ENCODE results near the gene SCN1B. TPM values are rescaled to one million over a fixed set of nuclear protein-coding genes. Genes with fewer than 3 reads are reported as not detected.

SCN1B gene
- total RNA-seq, 4 donors from 2014 or later = 0.26 to 5.9 (median 1.2) TPM; not detected in 1

GRCh38 chr19:35054626-35055025 is 24.4 kb downstream of the SCN1B start:
- no peak overlapping the region for H3K4me3 ChIP-seq
- 64 to 76% methylated on average over 2 to 6 of the region's 9 CpGs for WGBS, 2 donors
- DNase-seq = no peak
- no peaks in the 10 kb centered on the region for H3K4me1 ChIP-seq
- no peak for TF ChIP-seq POLR2A (IDR thresholded peaks at IDR 0.05)
- no peak for TF ChIP-seq CTCF (IDR thresholded peaks at IDR 0.05)
- no peaks in the 10 kb centered on the region for H3K9me3 ChIP-seq
- H3K27me3 ChIP-seq = peaks cover 0 to 24% (median 0%) of the 10 kb centered on the region in 4 donors
- intact Hi-C loops (cut with DNase I) = no loop called here
- H3K27ac ChIP-seq = no peak overlapping the region
- no peaks in the 10 kb centered on the region for H3K36me3 ChIP-seq

- no peaks in the 10 kb centered on the region for H3K9me3 ChIP-seq
- H3K4me1 ChIP-seq = no peaks in the 10 kb centered on the region
- no peak overlapping the region for H3K4me3 ChIP-seq
- DNase-seq = no peak
- 20 to 26% methylated on average over 2 to 3 of the region's 3 CpGs for WGBS, 2 donors
- H3K27me3 ChIP-seq = peaks cover 0 to 24% (median 0%) of the 10 kb centered on the region in 4 donors
- no peaks in the 10 kb centered on the region for H3K36me3 ChIP-seq
- no peak overlapping the region for H3K27ac ChIP-seq
- TF ChIP-seq CTCF (IDR thresholded peaks at IDR 0.05) (peak in 4 of 6 experiments; percentile 9 to 36 (median 14)), POLR2A (IDR thresholded peaks at IDR 0.05) (no peak)
- intact Hi-C loops (cut with DNase I) = no loop called here
These were observed 25.5 kb downstream of the SCN1B start for GRCh38 chr19:35055715-35056179.

GRCh38 chr19:35056513-35057063 is 26.3 kb downstream of the SCN1B start:
- Histone ChIP-seq H3K4me1 (no peaks in the 10 kb centered on the region), H3K4me3 (no peak overlapping the region), H3K36me3 (no peaks in the 10 kb centered on the region), H3K27ac (no peak overlapping the region), H3K27me3 (peaks cover 0 to 24% (median 0%) of the 10 kb centered on the region in 4 donors), H3K9me3 (no peaks in the 10 kb centered on the region)
- 72 to 75% methylated on average over 6 of the region's 6 CpGs for WGBS, 2 donors
- DNase-seq = no peak
- TF ChIP-seq CTCF (IDR thresholded peaks at IDR 0.05) (no peak), POLR2A (IDR thresholded peaks at IDR 0.05) (no peak)
- intact Hi-C loops (cut with DNase I) = no loop called here

GRCh38 chr19:35058370-35058769 is 28.1 kb downstream of the SCN1B start:
- Histone ChIP-seq H3K4me1 (no peaks in the 10 kb centered on the region), H3K27ac (no peak overlapping the region), H3K9me3 (no peaks in the 10 kb centered on the region), H3K4me3 (no peak overlapping the region), H3K36me3 (no peaks in the 10 kb centered on the region), H3K27me3 (peaks cover 0 to 24% (median 0%) of the 10 kb centered on the region in 4 donors)
- intact Hi-C loops (cut with DNase I) = no loop called here
- no peak for TF ChIP-seq POLR2A (IDR thresholded peaks at IDR 0.05)
- no peak for TF ChIP-seq CTCF (IDR thresholded peaks at IDR 0.05)
- DNase-seq = no peak
- 55 to 72% methylated on average over 2 of the region's 2 CpGs for WGBS, 2 donors

- no peak for DNase-seq
- no peak overlapping the region for H3K27ac ChIP-seq
- intact Hi-C loops (cut with DNase I) = no loop called here
- no peaks in the 10 kb centered on the region for H3K9me3 ChIP-seq
- no peaks in the 10 kb centered on the region for H3K36me3 ChIP-seq
- 81 to 87% methylated on average over 8 to 14 of the region's 26 CpGs for WGBS, 2 donors
- peaks cover 0 to 24% (median 0%) of the 10 kb centered on the region in 4 donors for H3K27me3 ChIP-seq
- H3K4me1 ChIP-seq = no peaks in the 10 kb centered on the region
- TF ChIP-seq POLR2A (IDR thresholded peaks at IDR 0.05) = no peak
- no peak for TF ChIP-seq CTCF (IDR thresholded peaks at IDR 0.05)
- H3K4me3 ChIP-seq = no peak overlapping the region
These were observed 28.9 kb downstream of the SCN1B start for GRCh38 chr19:35059006-35059798.
